ENCODE data around the gene SCN1B. TPM values are rescaled to one million over a fixed set of nuclear protein-coding genes. Genes with fewer than 3 reads are reported as not detected.

The SCN1B gene
- total RNA-seq, 2 experiments from 2014 or later = 1.4 to 2.3 TPM

- H3K36me3 ChIP-seq (ENCODE audit: insufficient read depth, low read length) = no peaks in the 10 kb centered on the region
- DNase-seq (no peak), ATAC-seq (ENCODE audit: poor library complexity) (no peak)
- no peaks in the 10 kb centered on the region for H3K9me3 Mint-ChIP-seq
- no peaks in the 10 kb centered on the region for H3K9me3 ChIP-seq (ENCODE audit: control insufficient read depth in 1 of 2, insufficient read depth in 1 of 2, low read length in 2 of 2)
- no peaks in the 10 kb centered on the region for H3K4me1 ChIP-seq (ENCODE audit: insufficient read depth, low read length)
- no peak overlapping the region for H3K27ac Mint-ChIP-seq
- no peaks in the 10 kb centered on the region for H3K36me3 Mint-ChIP-seq (ENCODE audit: low read depth)
- no peak overlapping the region for H3K4me3 Mint-ChIP-seq
- ChIA-PET CTCF (no interaction called here), POLR2A (no interaction called here)
- intact Hi-C loops (cut with DNase I, micrococcal nuclease) = no loop called here
- H3K4me3 ChIP-seq (ENCODE audit: low read length) = no peak overlapping the region
- H3K4me1 Mint-ChIP-seq (ENCODE audit: low read depth) = no peaks in the 10 kb centered on the region
- H3K27me3 Mint-ChIP-seq = peaks cover 14% of the 10 kb centered on the region
- peaks cover 0 to 5% of the 10 kb centered on the region in 2 experiments for H3K27me3 ChIP-seq (ENCODE audit: control insufficient read depth in 1 of 2, insufficient read depth in 2 of 2, low read length in 2 of 2)
- no peak for TF ChIP-seq CTCF (IDR thresholded peaks at IDR 0.05)
- no peak overlapping the region for H3K27ac ChIP-seq (ENCODE audit: low read depth in 1 of 2, low read length in 2 of 2)
Observed at GRCh38 chr19:35060160-35060855, 30.0 kb downstream of the SCN1B start.

GRCh38 chr19:35061583-35062373 is 31.5 kb downstream of the SCN1B start:
- POLR2A ChIA-PET = no interaction called here
- CTCF ChIA-PET = no interaction called here
- Mint-ChIP-seq H3K27me3 (peaks cover 2% of the 10 kb centered on the region), H3K27ac (no peak overlapping the region), H3K4me3 (no peak overlapping the region), H3K9me3 (no peaks in the 10 kb centered on the region), H3K36me3 (ENCODE audit: low read depth) (no peaks in the 10 kb centered on the region), H3K4me1 (ENCODE audit: low read depth) (peaks cover 1% of the 10 kb centered on the region)
- H3K27me3 ChIP-seq (ENCODE audit: control insufficient read depth in 1 of 2, insufficient read depth in 2 of 2, low read length in 2 of 2) = no peaks in the 10 kb centered on the region
- H3K4me1 ChIP-seq (ENCODE audit: insufficient read depth, low read length) = peaks cover 2% of the 10 kb centered on the region
- DNase-seq = no peak
- no peak overlapping the region for H3K4me3 ChIP-seq (ENCODE audit: low read length)
- no peak for TF ChIP-seq CTCF (IDR thresholded peaks at IDR 0.05)
- no peaks in the 10 kb centered on the region for H3K9me3 ChIP-seq (ENCODE audit: control insufficient read depth in 1 of 2, insufficient read depth in 1 of 2, low read length in 2 of 2)
- no peak for ATAC-seq (ENCODE audit: poor library complexity)
- intact Hi-C loops (cut with DNase I, micrococcal nuclease) = no loop called here
- no peak overlapping the region for H3K27ac ChIP-seq (ENCODE audit: low read depth in 1 of 2, low read length in 2 of 2)
- H3K36me3 ChIP-seq (ENCODE audit: insufficient read depth, low read length) = no peaks in the 10 kb centered on the region

GRCh38 chr19:35062942-35063341 is 32.7 kb downstream of the SCN1B start:
- no peak overlapping the region for H3K27ac Mint-ChIP-seq
- ChIA-PET POLR2A (no interaction called here), CTCF (no interaction called here)
- H3K4me3 ChIP-seq (ENCODE audit: low read length) = no peak overlapping the region
- no peak for TF ChIP-seq CTCF (IDR thresholded peaks at IDR 0.05)
- peaks cover 8% of the 10 kb centered on the region for H3K4me1 Mint-ChIP-seq (ENCODE audit: low read depth)
- H3K36me3 Mint-ChIP-seq (ENCODE audit: low read depth) = no peaks in the 10 kb centered on the region
- intact Hi-C loops (cut with DNase I, micrococcal nuclease) = no loop called here
- H3K4me1 ChIP-seq (ENCODE audit: insufficient read depth, low read length) = peaks cover 8% of the 10 kb centered on the region
- H3K9me3 ChIP-seq (ENCODE audit: control insufficient read depth in 1 of 2, insufficient read depth in 1 of 2, low read length in 2 of 2) = no peaks in the 10 kb centered on the region
- ATAC-seq (ENCODE audit: poor library complexity) (no peak), DNase-seq (no peak)
- no peaks in the 10 kb centered on the region for H3K27me3 Mint-ChIP-seq
- H3K27me3 ChIP-seq (ENCODE audit: control insufficient read depth in 1 of 2, insufficient read depth in 2 of 2, low read length in 2 of 2) = no peaks in the 10 kb centered on the region
- no peak overlapping the region for H3K27ac ChIP-seq (ENCODE audit: low read depth in 1 of 2, low read length in 2 of 2)
- H3K36me3 ChIP-seq (ENCODE audit: insufficient read depth, low read length) = no peaks in the 10 kb centered on the region
- no peak overlapping the region for H3K4me3 Mint-ChIP-seq
- H3K9me3 Mint-ChIP-seq = no peaks in the 10 kb centered on the region
